ENCODE results near the gene POLR2A.

The POLR2A gene

GRCh38 chr17:7491583-7491982 is 7.4 kb downstream of the POLR2A start:
- TF ChIP-seq, protein P1, sequence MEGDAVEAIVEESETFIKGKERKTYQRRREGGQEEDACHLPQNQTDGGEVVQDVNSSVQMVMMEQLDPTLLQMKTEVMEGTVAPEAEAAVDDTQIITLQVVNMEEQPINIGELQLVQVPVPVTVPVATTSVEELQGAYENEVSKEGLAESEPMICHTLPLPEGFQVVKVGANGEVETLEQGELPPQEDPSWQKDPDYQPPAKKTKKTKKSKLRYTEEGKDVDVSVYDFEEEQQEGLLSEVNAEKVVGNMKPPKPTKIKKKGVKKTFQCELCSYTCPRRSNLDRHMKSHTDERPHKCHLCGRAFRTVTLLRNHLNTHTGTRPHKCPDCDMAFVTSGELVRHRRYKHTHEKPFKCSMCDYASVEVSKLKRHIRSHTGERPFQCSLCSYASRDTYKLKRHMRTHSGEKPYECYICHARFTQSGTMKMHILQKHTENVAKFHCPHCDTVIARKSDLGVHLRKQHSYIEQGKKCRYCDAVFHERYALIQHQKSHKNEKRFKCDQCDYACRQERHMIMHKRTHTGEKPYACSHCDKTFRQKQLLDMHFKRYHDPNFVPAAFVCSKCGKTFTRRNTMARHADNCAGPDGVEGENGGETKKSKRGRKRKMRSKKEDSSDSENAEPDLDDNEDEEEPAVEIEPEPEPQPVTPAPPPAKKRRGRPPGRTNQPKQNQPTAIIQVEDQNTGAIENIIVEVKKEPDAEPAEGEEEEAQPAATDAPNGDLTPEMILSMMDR (IDR thresholded peaks at IDR 0.05), result no peak

DNA sequence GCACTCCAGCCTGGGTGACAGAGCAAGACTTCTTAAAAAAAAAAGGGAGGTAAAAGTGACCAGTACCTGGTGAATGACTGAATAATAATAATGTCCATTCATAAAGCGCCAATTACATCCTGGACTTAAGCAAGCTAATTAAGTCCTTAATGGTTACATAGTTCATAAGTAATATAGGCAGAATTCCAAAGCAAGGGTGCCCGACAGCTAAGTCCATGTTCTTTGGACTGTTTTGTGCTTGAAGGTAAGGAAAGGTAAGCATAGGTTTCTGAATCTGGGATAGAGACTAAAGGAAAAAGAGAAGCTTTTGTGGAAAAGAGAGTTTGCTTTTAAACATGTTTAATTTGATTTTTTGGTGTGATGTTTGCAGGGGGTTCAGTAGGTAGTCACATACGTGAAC is 9.8 kb downstream of the POLR2A start:
- TF ChIP-seq, protein P1 (IDR thresholded peaks at IDR 0.05), result no peak

- TF ChIP-seq, protein P1 (IDR thresholded peaks at IDR 0.05), result no peak
These were observed 11.8 kb downstream of the POLR2A start for GRCh38 chr17:7495906-7496434.

- TF ChIP-seq, protein P1 (IDR thresholded peaks at IDR 0.05), result no peak
These were observed 12.5 kb downstream of the POLR2A start for GRCh38 chr17:7496470-7497183.

DNA sequence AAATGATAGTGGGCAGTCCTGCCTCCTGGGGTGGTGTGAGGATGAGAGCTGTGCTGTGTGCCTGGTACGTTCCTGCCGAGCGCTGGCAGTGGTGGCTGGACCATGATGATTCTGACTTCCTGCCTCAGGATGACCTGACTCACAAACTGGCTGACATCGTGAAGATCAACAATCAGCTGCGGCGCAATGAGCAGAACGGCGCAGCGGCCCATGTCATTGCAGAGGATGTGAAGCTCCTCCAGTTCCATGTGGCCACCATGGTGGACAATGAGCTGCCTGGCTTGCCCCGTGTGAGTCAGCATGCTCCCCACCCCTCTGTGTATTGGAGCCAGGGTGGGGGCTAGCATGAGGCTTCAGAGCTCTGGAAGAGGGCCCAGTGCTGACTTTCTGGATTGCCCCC is 13.1 kb downstream of the POLR2A start:
- TF ChIP-seq, protein P1 (IDR thresholded peaks at IDR 0.05), result no peak

DNA sequence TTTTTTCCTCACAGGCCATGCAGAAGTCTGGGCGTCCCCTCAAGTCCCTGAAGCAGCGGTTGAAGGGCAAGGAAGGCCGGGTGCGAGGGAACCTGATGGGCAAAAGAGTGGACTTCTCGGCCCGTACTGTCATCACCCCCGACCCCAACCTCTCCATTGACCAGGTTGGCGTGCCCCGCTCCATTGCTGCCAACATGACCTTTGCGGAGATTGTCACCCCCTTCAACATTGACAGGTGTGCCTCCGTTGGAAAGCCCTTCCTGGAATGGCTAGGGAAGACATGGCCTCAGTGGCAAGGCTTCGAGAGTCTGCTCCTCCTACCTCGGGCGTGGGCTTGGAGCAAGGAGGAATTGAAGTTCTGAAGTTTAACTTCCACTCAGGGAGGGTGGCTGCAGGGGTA is 13.5 kb downstream of the POLR2A start:
- TF ChIP-seq, protein P1 (IDR thresholded peaks at IDR 0.05), result no peak

DNA sequence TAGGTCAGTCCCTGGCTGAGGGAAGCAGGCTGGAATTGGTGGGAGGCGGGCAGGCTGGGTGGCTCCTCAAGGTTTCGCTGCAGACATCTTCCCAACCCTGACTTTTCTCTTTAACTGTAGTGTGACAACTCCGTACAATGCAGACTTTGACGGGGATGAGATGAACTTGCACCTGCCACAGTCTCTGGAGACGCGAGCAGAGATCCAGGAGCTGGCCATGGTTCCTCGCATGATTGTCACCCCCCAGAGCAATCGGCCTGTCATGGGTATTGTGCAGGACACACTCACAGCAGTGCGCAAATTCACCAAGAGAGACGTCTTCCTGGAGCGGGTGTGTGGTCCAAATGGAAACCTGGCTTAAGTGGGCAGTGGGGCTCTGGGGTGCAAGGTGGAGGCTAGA is 15.0 kb downstream of the POLR2A start:
- TF ChIP-seq, protein P1 (IDR thresholded peaks at IDR 0.05), result no peak
